Ovary (tissue), 9 donors: ENCODE results near the gene RHOD. TPM values are rescaled to one million over a fixed set of nuclear protein-coding genes. Genes with fewer than 3 reads are reported as not detected.

Source experiments
- DNase-seq, 5 donors: peaks; one replicate each; pipeline ENCODE4 v3.0.0-alpha.2; 2019 to 2020
- H3K27ac ChIP-seq, 2 donors: fragments of 200-600 bp; one replicate each; pipeline versions ENCODE4 v1.5.1 to v1.8.0; 2019 to 2022
- H3K27me3 ChIP-seq: fragments of 200-600 bp; one replicate; pipeline ENCODE4 v1.8.0; 2022
- H3K36me3 ChIP-seq: fragments of 200-600 bp; sonication (generic); one replicate; pipeline ENCODE4 v1.5.1; 2019
- H3K4me1 ChIP-seq: one replicate; pipeline ENCODE4 v1.8.1; 2013; ENCODE audit warnings: mild to moderate bottlenecking, moderate library complexity; ENCODE audit not compliant: insufficient read depth
- H3K4me3 ChIP-seq: fragments of 200-600 bp; sonication (generic); one replicate; pipeline ENCODE4 v1.5.1; 2017
- H3K9me3 ChIP-seq, 2 donors: fragments of 200-600 bp in 1 of 2; sonication (generic) in 1 of 2; one replicate each; pipeline versions ENCODE4 v1.5.1 to v1.8.1; 2013 to 2019; ENCODE audit warnings: mild to moderate bottlenecking in 1 of 2, moderate library complexity in 1 of 2
- EP300 ChIP-seq: sonication (generic); formaldehyde crosslinking; IDR thresholded peaks from one replicate; pipeline ENCODE4 v1.6.1; 2017; ENCODE audit warnings: antibody characterized with exemption
- POLR2A ChIP-seq: fragments of 450-650 bp; IDR thresholded peaks from one replicate; pipeline ENCODE4 v1.6.1; 2017; ENCODE audit warnings: antibody characterized with exemption, mild to moderate bottlenecking, moderate library complexity
- whole genome bisulfite sequencing, 3 donors: extraction: QIAGEN DNeasy Blood & Tissue Kit in 1 of 3; methylation state at CpG; one replicate each; pipeline versions ENCODE4 v1.1.5 to v1.1.7; 2013 to 2017; 5-methylcytosine and 5-hydroxymethylcytosine counted together
- intact Hi-C, 4 donors: fragments of 100-400 bp; cut with DNase I; formaldehyde crosslinking; loops; one replicate each; pipeline versions ENCODE4 v1.11.0 to v1.15.1; 2022 to 2023
- polyA plus RNA-seq, 2 donors: library from polyadenylated mRNA; stranded (reverse); fragments of 200-250 nt in 1 of 2; fragments of 350-450 nt in 1 of 2; fragmentation: Illumina TruSeq in 1 of 2; extraction: RNeasy Lipid Tissue Mini Kit (QIAGEN cat#74804) in 1 of 2; gene quantifications; one replicate each; pipeline ENCODE4 v1.2.3, GENCODE V29; 2013 to 2014
- total RNA-seq, 7 donors: library from RNA; depleted of rRNA in 2 of 7; stranded (reverse); fragments of >200 nt in 2 of 7; fragmentation: NEBNext Ultra II Directional in 3 of 7; extraction: Animal tissue kit (Norgen Biotek cat#: 25700) in 3 of 7; gene quantifications; one replicate each; pipeline versions ENCODE4 v1.1.0 to v1.2.4, GENCODE V29; 2016 to 2023
- TF ChIP-seq, protein P1 (sequence below), 3 donors: fragments of 450-650 bp in 2 of 3; fragments of 200-600 bp in 1 of 3; IDR thresholded peaks; one replicate each; pipeline versions ENCODE4 v1.5.1 to v1.8.0; 2016 to 2022; ENCODE audit warnings: antibody characterized with exemption in 3 of 3, mild to moderate bottlenecking in 1 of 3
- donor health status: DM: no; HTN: no; CAD: no; lungs with moderate emphysema.
- donor health status: DM: no; HTN: no; CAD: no.
- donor health status: Bipolar disorder and iron deficiency.
- donor health status: DM: yes; HTN: yes; CAD: no.
- donor health status: DM: no; HTN: no; CAD: no.
- donor health status: DM: yes; HTN: yes; CAD: no.

RHOD gene
- total and polyA plus RNA-seq, 9 donors = 5.5 to 24.9 (median 12.8) TPM

- whole genome bisulfite sequencing, 3 donors = 81 to 82% (median 81%) methylated on average over 7 of the region's 7 CpGs
- DNase-seq = no peak
- H3K4me3 ChIP-seq = peak overlapping the region; percentile 98
- H3K27ac ChIP-seq = peak overlapping the region; percentile 97 to 98
- H3K27me3 ChIP-seq = no peaks in the 10 kb centered on the region
- no peaks in the 10 kb centered on the region for H3K36me3 ChIP-seq
- intact Hi-C loops = loop anchor here in 1 of 4 donors (10.0 kb wide), 1 partner anchor 1232 kb away; the partner anchor contains the start of gene FIBP
- H3K4me1 ChIP-seq = peaks cover under 1% of the 10 kb centered on the region
- TF ChIP-seq, protein P1, sequence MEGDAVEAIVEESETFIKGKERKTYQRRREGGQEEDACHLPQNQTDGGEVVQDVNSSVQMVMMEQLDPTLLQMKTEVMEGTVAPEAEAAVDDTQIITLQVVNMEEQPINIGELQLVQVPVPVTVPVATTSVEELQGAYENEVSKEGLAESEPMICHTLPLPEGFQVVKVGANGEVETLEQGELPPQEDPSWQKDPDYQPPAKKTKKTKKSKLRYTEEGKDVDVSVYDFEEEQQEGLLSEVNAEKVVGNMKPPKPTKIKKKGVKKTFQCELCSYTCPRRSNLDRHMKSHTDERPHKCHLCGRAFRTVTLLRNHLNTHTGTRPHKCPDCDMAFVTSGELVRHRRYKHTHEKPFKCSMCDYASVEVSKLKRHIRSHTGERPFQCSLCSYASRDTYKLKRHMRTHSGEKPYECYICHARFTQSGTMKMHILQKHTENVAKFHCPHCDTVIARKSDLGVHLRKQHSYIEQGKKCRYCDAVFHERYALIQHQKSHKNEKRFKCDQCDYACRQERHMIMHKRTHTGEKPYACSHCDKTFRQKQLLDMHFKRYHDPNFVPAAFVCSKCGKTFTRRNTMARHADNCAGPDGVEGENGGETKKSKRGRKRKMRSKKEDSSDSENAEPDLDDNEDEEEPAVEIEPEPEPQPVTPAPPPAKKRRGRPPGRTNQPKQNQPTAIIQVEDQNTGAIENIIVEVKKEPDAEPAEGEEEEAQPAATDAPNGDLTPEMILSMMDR (IDR thresholded peaks at IDR 0.05) = no peak
- TF ChIP-seq EP300 (no peak), POLR2A (no peak)
- H3K9me3 ChIP-seq = no peaks in the 10 kb centered on the region
Observed at GRCh38 chr11:67117176-67117575, 60.5 kb downstream of the RHOD start.

- TF ChIP-seq, protein P1 (IDR thresholded peaks at IDR 0.05) = no peak
- no peak for TF ChIP-seq EP300
- TF ChIP-seq POLR2A = no peak
- peak overlapping the region; percentile 98 for H3K4me3 ChIP-seq
- no peaks in the 10 kb centered on the region for H3K27me3 ChIP-seq
- H3K36me3 ChIP-seq = no peaks in the 10 kb centered on the region
- whole genome bisulfite sequencing, 3 donors = 11 to 44% (median 19%) methylated on average over 14 to 65 of the region's 65 CpGs
- intact Hi-C loops = loop anchor here in 1 of 4 donors (10.0 kb wide), 1 partner anchor 1233 kb away; the partner anchor contains the start of gene FIBP
- H3K4me1 ChIP-seq = peaks cover 3% of the 10 kb centered on the region
- peak overlapping the region; percentile 97 to 98 for H3K27ac ChIP-seq
- DNase-seq = peak; percentile 35 to 76 (median 47)
- H3K9me3 ChIP-seq = no peaks in the 10 kb centered on the region
Observed at GRCh38 chr11:67117672-67118180, 61.1 kb downstream of the RHOD start.

- H3K36me3 ChIP-seq = no peaks in the 10 kb centered on the region
- 3 to 4% (median 4%) methylated on average over 33 to 59 of the region's 59 CpGs for WGBS, 3 donors
- H3K9me3 ChIP-seq = no peaks in the 10 kb centered on the region
- no peaks in the 10 kb centered on the region for H3K27me3 ChIP-seq
- intact Hi-C loops = loop anchor here in 1 of 4 donors (10.0 kb wide), 1 partner anchor 1233 kb away; the partner anchor contains the start of gene FIBP
- H3K4me1 ChIP-seq = peaks cover 3% of the 10 kb centered on the region
- peak in 4 of 5 donors; percentile 52 to 78 (median 63) for DNase-seq
- peak overlapping the region; percentile 98 for H3K4me3 ChIP-seq
- TF ChIP-seq, protein P1 (IDR thresholded peaks at IDR 0.05) = no peak
- TF ChIP-seq POLR2A (no peak), EP300 (no peak)
- H3K27ac ChIP-seq = peak overlapping the region; percentile 97 to 98
Observed at GRCh38 chr11:67118181-67118766, 61.6 kb downstream of the RHOD start.

GRCh38 chr11:67118801-67119584, 62.3 kb downstream of the RHOD start, which contains the start of gene KDM2A:
TSS of gene KDM2A (plus strand) at chr11:67119263. CDS start at chr11:67121317, 2,054 bp downstream.
- peak within 1 kb of the TSS; percentile 98 for H3K4me3 ChIP-seq
- H3K27me3 ChIP-seq = no peaks in the 10 kb centered on the region
- peak within 1 kb of the TSS; percentile 98 for H3K27ac ChIP-seq
- TF ChIP-seq POLR2A = peak; percentile 61
- TF ChIP-seq EP300 = no peak
- TF ChIP-seq, protein P1 (IDR thresholded peaks at IDR 0.05) = no peak
- no peaks in the 10 kb centered on the region for H3K9me3 ChIP-seq
- WGBS, 3 donors = 0 to 1% (median 1%) methylated on average over 28 to 97 of the region's 97 CpGs
- H3K4me1 ChIP-seq = peaks cover 3% of the 10 kb centered on the region
- intact Hi-C loops = loop anchor here in 1 of 4 donors (10.0 kb wide), 1 partner anchor 1234 kb away; the partner anchor contains the start of gene FIBP
- H3K36me3 ChIP-seq = no peaks in the 10 kb centered on the region
- peak; percentile 99 to 100 (median 99) for DNase-seq
